Measurements from ENCODE around the gene EPDR1. TPM values are rescaled to one million over a fixed set of nuclear protein-coding genes. Genes with fewer than 3 reads are reported as not detected.

The EPDR1 gene
- total RNA-seq, 6 donors from 2014 or later = 57.2 to 107 (median 96.1) TPM

DNA sequence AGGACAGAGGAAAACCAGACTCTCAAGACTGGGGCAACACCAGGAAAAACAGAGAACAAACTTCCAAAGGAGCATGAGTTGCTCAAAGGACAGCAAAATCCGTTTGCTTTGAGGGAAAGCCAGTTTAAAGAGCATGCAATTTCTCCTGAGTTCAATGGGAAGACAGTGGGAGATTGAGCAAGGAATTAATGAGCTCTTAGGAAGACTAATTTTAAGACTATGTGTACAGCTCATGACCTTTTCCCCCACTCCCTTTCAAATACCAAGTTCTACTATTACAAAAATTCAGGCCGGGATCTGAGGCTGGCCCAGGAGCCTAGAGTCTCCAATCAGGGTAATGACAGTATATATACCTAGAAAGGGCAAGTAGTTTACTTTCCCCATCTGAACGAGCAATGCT, 79.2 kb downstream of the EPDR1 start:
- peak; percentile 15 to 42 for ATAC-seq (ENCODE audit: low FRiP score in 2 of 2)
- Histone ChIP-seq H3K9me3 (no peaks in the 10 kb centered on the region), H3K36me3 (no peaks in the 10 kb centered on the region), H3K4me3 (no peak overlapping the region), H3K4me1 (peaks cover 0 to 8% (median 3%) of the 10 kb centered on the region in 4 donors), H3K27ac (peak overlapping the region; percentile 12 to 76 (median 54)), H3K27me3 (no peaks in the 10 kb centered on the region)
- WGBS, 2 donors = 46 to 47% methylated on average over 3 of the region's 3 CpGs
- no peak for DNase-seq
- TF ChIP-seq POLR2AphosphoS5 (IDR thresholded peaks at IDR 0.05) (no peak), EP300 (IDR thresholded peaks at IDR 0.05) (no peak), POLR2A (IDR thresholded peaks at IDR 0.05) (no peak), CTCF (IDR thresholded peaks at IDR 0.05) (no peak)

DNA sequence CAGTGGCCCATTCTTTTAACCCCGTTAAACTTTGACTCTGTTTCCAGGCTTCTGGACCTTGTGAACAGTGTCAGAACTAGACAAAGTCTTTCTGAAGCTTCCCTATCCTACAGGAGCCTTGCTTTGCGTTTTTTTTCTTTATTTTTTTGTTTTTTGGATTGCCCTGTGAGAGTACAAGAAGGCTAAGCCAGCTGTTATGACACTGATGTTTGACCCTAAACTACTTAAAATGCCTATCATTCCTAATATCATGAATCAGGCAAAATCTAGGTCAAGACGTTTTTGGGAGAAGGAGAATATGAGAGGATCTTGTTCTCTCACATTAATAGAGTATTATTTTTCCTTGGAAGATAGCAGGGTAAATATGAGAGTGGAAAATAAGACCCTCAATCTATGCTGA, 79.8 kb downstream of the EPDR1 start:
- peaks cover 0 to 8% (median 3%) of the 10 kb centered on the region in 4 donors for H3K4me1 ChIP-seq
- no peaks in the 10 kb centered on the region for H3K36me3 ChIP-seq
- no peaks in the 10 kb centered on the region for H3K27me3 ChIP-seq
- DNase-seq = no peak
- 40 to 41% methylated on average over 3 of the region's 3 CpGs for WGBS, 2 donors
- H3K4me3 ChIP-seq = no peak overlapping the region
- H3K9me3 ChIP-seq = no peaks in the 10 kb centered on the region
- peak overlapping the region; percentile 12 to 76 (median 54) for H3K27ac ChIP-seq
- TF ChIP-seq POLR2A (IDR thresholded peaks at IDR 0.05) = no peak
- TF ChIP-seq EP300 (IDR thresholded peaks at IDR 0.05) = no peak
- TF ChIP-seq CTCF (IDR thresholded peaks at IDR 0.05) = no peak
- no peak for TF ChIP-seq POLR2AphosphoS5 (IDR thresholded peaks at IDR 0.05)
- ATAC-seq (ENCODE audit: low FRiP score in 2 of 2) = peak; percentile 75 to 80

Other genes with a start within 250 kb of the EPDR1 start
- gene GPR141, start 236.9 kb upstream of the EPDR1 start, total RNA-seq = 1 to 10 TPM in 5 of 6 donors, not detected in 1; 1.4 to 4.4 (median 3.9) TPM
- 1 to 10 TPM in 3 of 6 donors, under 1 TPM in 1, not detected in 2; 0.91 to 6.3 (median 1.1) TPM for gene NME8, start 72.0 kb upstream of the EPDR1 start, total RNA-seq
- gene SFRP4, start 3.8 kb upstream of the EPDR1 start, total RNA-seq = 10 to 100 TPM in 2 of 6 donors, 1 to 10 TPM in 2, under 1 TPM in 2; under 0.01 to 12.2 (median 4.3) TPM